Measurements from ENCODE around the gene LLPH. TPM values are rescaled to one million over a fixed set of nuclear protein-coding genes. Genes with fewer than 3 reads are reported as not detected.

The LLPH gene
- total and polyA plus RNA-seq, 7 experiments from 2014 or later: 14.7 to 31.1 (median 28.4) TPM

DNA sequence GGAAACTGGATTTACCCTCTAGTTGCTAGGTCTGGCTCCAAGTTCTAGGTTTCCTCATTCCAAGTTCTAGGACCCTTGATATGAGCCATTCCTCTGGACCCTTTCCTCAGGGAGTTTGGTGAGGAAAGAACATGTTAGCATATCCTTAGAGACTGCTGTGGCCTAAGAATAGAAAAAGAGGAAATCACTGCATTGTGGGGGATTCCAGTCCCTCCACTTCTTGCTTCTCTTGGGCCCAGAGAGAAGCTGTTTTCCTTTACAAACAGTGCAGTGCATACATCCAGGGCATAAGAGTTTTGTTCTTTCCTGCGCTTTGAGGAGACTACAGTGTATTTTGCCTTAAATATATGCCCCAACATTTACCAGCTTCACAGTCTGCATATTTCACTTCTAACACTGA, 59.0 kb downstream of the LLPH start:
- Histone ChIP-seq H3K4me3 (ENCODE audit: low read length) (no peak overlapping the region), H3K27ac (ENCODE audit: low read depth, low read length) (no peak overlapping the region)
- DNase-seq: no peak

DNA sequence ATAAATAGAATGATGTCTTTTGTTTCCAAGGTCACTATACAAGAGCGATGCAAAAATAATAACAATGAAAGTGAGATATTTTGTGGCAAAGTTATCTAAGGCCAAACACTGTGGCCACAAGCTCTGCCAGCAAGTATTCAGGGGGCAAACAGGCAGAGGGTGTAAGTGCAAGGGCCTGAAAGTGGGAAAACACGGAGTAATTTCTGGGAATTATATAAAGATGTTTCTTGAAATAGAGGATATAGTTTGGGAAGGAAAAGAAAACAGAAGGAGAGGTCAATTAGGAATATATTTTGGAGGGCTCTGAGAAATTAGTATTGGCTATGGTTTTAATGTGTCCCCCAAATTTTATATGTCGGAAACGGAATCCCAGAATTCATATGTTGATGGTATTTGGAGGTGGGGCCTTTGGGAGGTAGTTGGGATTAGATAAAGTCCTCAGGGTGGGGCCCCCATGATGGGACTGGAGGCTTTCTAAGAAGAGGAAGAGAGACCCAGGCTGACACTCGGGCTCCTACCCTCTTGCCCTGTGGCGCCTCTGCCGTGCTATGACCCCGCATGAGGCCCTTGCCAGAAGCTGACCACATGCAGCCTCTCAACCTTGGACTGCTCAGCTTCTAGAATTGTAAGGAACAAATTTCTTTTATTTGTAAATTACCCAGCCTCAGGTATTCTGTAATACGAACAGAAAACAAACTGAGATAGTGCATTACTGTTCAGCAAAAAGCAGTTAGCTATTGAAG, 60.0 kb downstream of the LLPH start:
- no peak overlapping the region for H3K27ac Mint-ChIP-seq
- ATAC-seq: no peak
- H3K4me1 ChIP-seq (ENCODE audit: control insufficient read depth in 2 of 2, insufficient read depth in 2 of 2, low read length in 2 of 2): no peaks in the 10 kb centered on the region

More for the DNA sequence above, 59.0 kb downstream of the LLPH start:
- Histone ChIP-seq H3K9me3 (ENCODE audit: control insufficient read depth in 2 of 3, low read length in 3 of 3) (no peaks in the 10 kb centered on the region), H3K36me3 (ENCODE audit: control insufficient read depth in 2 of 3, insufficient read depth in 3 of 3, low read length in 3 of 3) (no peaks in the 10 kb centered on the region), H3K27me3 (ENCODE audit: control insufficient read depth in 2 of 2, insufficient read depth in 2 of 2, low read length in 2 of 2) (peaks cover 0 to 3% of the 10 kb centered on the region in 2 donors), H3K4me1 (ENCODE audit: control insufficient read depth in 2 of 2, insufficient read depth in 2 of 2, low read length in 2 of 2) (no peaks in the 10 kb centered on the region)
- Mint-ChIP-seq H3K27ac (no peak overlapping the region), H3K36me3 (no peaks in the 10 kb centered on the region), H3K4me3 (no peak overlapping the region), H3K9me3 (no peaks in the 10 kb centered on the region), H3K27me3 (peaks cover 6 to 19% (median 14%) of the 10 kb centered on the region in 5 donors), H3K4me1 (peaks cover 4 to 9% (median 8%) of the 10 kb centered on the region in 7 donors)
- CTCF ChIA-PET: interaction anchor here (0.7 kb wide), 1 partner anchor 515 kb away, joined by 3 read pairs; no protein-coding TSS in a partner anchor
- intact Hi-C loops (cut with micrococcal nuclease): no loop called here
- no peak for ATAC-seq
- POLR2A ChIA-PET: no interaction called here

DNA sequence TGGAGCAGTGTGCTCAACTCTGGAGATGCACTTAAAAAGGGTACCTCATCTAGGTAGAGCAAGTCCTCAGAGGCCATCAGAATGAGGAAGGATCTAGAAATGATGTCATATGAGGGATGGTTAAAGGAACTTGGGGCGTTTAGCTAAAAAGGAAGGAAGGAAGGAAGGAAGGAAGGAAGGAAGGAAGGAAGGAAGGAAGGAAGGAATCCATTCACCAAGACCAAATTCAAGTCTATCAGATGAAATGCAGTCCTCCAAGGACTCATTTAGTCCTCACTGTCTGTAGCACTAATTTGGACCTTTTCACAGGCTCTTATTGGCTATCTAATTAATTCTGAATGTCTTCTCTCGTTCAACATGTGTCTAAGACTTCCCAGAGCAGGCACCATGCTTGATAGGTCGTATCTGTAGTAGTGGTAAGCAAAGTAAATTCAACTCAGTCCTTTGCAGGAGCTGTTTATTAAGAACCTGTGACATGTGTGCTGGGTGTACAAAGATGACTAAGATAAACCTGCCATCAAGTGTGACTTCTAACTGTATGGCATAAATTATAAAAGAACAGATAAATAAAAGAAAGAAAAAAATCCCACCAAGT, 63.5 kb downstream of the LLPH start:
- Mint-ChIP-seq H3K27ac (peak overlapping the region in 1 of 9 donors; percentile 23), H3K4me3 (no peak overlapping the region), H3K9me3 (no peaks in the 10 kb centered on the region), H3K36me3 (no peaks in the 10 kb centered on the region), H3K4me1 (peaks cover 4 to 24% (median 18%) of the 10 kb centered on the region in 7 donors), H3K27me3 (peaks cover 12 to 39% (median 25%) of the 10 kb centered on the region in 5 donors)
- ATAC-seq (no peak), DNase-seq (no peak)
- POLR2A ChIA-PET: no interaction called here
- no peaks in the 10 kb centered on the region for H3K9me3 ChIP-seq (ENCODE audit: control insufficient read depth in 2 of 3, low read length in 3 of 3)
- H3K27me3 ChIP-seq (ENCODE audit: control insufficient read depth in 2 of 2, insufficient read depth in 2 of 2, low read length in 2 of 2): no peaks in the 10 kb centered on the region
- H3K36me3 ChIP-seq (ENCODE audit: control insufficient read depth in 2 of 3, insufficient read depth in 3 of 3, low read length in 3 of 3): no peaks in the 10 kb centered on the region
- intact Hi-C loops (cut with micrococcal nuclease): no loop called here
- CTCF ChIA-PET: interaction anchor here (0.7 kb wide), 1 partner anchor 37 kb away, joined by 3 read pairs; no protein-coding TSS in a partner anchor
- H3K4me3 ChIP-seq (ENCODE audit: low read length): no peak overlapping the region
- no peak overlapping the region for H3K27ac ChIP-seq (ENCODE audit: low read depth, low read length)
- no peaks in the 10 kb centered on the region for H3K4me1 ChIP-seq (ENCODE audit: control insufficient read depth in 2 of 2, insufficient read depth in 2 of 2, low read length in 2 of 2)

More for the DNA sequence above, 60.0 kb downstream of the LLPH start:
- Histone ChIP-seq H3K36me3 (ENCODE audit: control insufficient read depth in 2 of 3, insufficient read depth in 3 of 3, low read length in 3 of 3) (no peaks in the 10 kb centered on the region), H3K9me3 (ENCODE audit: control insufficient read depth in 2 of 3, low read length in 3 of 3) (no peaks in the 10 kb centered on the region), H3K27ac (ENCODE audit: low read depth, low read length) (no peak overlapping the region), H3K4me3 (ENCODE audit: low read length) (no peak overlapping the region), H3K27me3 (ENCODE audit: control insufficient read depth in 2 of 2, insufficient read depth in 2 of 2, low read length in 2 of 2) (no peaks in the 10 kb centered on the region)
- H3K36me3 Mint-ChIP-seq: no peaks in the 10 kb centered on the region
- H3K27me3 Mint-ChIP-seq: peaks cover 5 to 22% (median 17%) of the 10 kb centered on the region in 5 donors
- H3K4me3 Mint-ChIP-seq: no peak overlapping the region
- ChIA-PET CTCF (no interaction called here), POLR2A (no interaction called here)
- no peaks in the 10 kb centered on the region for H3K9me3 Mint-ChIP-seq
- intact Hi-C loops (cut with micrococcal nuclease): no loop called here
- DNase-seq: no peak
- H3K4me1 Mint-ChIP-seq: peaks cover 4 to 18% (median 18%) of the 10 kb centered on the region in 7 donors

Other genes starting within 250 kb of the LLPH start
- gene TMBIM4, start 39.2 kb upstream of the LLPH start, total RNA-seq: 10 to 100 TPM; 38.6 to 88.0 (median 79.8) TPM
- 100 to 1,000 TPM; 218 to 374 TPM for gene TMBIM4, start 39.2 kb upstream of the LLPH start, polyA plus RNA-seq
- gene IRAK3, start 58.5 kb upstream of the LLPH start, total RNA-seq: 10 to 100 TPM in 1 of 5 experiments, 1 to 10 TPM in 2, under 1 TPM in 2; 0.19 to 28.8 (median 1.9) TPM
- not detected for gene IRAK3, start 58.5 kb upstream of the LLPH start, polyA plus RNA-seq
- gene HELB, start 171.7 kb upstream of the LLPH start, total RNA-seq: 10 to 100 TPM; 47.9 to 59.2 (median 54.0) TPM
- 10 to 100 TPM; 29.6 to 43.0 TPM for gene HELB, start 171.7 kb upstream of the LLPH start, polyA plus RNA-seq